GM19099 (cell line): ENCODE data around the gene FRMD4A.

Experiments
- POLR2A ChIP-seq: IDR thresholded peaks from 3 replicates; pipeline ENCODE4 v1.6.1; 2011; ENCODE audit warnings: low read depth; ENCODE audit not compliant: insufficient read length; ENCODE audit errors: extremely low read depth

The FRMD4A gene

DNA sequence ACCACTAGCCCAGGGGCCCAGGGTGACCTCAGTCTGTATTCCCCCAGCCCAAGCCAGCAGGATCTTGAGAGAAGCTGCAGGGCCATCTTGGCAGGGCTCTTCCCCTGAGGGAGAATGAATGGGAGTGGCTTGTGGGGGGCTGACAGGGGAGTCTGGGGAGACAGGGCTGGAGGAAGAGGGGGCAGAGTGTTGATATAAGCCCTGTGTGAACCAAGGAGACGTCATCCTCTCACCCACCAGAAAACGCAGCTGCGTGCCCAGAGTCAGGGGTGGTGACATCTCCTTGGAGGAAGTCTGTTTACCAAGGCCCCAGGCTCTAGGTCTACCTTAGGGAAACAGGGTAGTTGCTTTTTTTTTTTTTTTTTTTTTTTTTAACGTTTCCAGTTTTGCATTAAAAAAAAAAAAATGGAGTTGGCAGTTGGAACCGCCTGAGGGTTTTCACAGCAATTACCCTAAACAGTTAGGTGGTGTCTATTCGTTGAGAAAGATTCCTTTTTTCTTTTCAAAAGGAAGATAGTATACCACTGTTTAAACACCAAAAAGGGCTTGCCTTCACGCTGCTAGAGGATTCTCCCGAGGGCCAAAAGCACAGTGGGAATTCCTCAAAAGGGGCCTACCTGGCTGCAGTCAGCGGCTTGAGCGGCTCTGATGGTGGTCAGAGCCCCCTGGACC, 630.1 kb downstream of the FRMD4A start:
- no peak for TF ChIP-seq POLR2A

DNA sequence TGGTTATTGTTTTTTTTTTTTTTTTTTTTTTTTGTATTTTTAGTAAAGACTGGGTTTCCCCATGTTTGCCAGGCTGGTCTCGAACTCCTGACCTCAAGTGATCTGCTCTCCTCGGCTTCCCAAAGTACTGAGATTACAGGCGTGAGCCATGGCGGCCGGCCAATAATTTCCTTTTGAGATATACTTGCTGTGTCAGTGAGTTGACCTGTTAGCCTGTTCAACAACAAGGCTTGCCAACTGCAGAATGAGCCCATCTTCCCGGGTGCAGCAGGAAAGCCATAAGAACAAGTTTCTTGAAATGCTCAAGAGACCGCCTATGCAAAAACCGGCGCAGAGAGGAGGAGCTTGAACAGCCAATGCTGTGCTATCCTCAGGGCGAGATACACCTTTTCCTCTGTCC, 631.5 kb downstream of the FRMD4A start:
- no peak for TF ChIP-seq POLR2A

DNA sequence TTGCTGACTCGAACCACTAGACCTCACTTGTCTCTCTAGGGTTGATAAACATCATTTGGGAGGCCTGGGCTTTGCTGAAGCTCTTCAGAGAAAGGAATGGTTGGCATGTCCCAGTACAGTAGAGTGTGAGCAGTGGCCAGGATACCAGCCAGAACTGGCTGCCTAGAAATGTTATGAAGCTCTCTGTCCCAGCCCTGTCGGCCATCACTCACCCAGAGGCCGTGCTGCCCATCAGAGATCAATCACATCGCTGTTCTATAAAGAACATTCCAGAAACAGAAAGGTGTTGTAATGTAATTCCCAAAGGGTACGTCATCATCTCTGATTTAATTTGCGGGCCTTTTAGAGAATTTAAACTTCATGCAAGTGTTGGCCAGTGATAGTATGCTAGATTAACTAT, 632.5 kb downstream of the FRMD4A start:
- TF ChIP-seq POLR2A, result no peak

DNA sequence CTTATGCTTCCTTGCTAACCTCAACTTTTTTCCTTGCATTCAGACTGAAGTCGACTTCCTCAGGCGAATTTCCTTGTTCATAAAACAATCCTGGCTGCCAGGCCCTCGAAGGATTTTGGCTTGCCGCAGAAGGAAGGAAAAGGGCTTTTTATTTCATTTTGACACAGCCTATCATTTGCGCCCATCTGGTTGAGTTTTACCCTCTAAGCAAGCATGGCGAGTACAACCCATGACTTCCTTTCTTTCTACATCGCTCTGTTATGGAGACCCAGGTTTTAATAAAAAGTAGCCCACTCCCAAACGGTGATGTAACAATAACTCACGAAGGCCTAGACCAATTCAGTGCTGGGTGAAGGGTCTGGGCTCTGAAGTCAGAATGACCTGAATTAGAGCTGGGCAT, 634.7 kb downstream of the FRMD4A start:
- no peak for TF ChIP-seq POLR2A

DNA sequence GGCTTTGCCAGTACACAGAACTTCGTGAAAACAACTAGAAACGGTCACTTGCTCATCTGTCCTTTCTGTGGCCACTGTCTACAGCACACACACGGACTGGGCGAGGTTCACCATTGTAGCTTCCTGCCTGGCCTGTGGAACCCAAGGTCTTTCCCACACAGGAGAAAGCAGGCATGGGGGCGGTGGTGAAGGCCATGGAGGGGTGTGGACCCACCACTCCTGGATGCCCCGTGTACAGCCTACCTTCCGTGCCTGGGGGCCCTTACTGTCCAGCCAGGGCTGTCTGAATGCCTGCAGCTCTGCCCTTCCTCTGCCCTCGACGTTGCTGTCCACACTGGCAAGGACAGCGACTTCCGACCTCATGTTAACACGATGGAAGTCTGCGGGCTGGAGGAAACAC, 635.1 kb downstream of the FRMD4A start:
- no peak for TF ChIP-seq POLR2A

DNA sequence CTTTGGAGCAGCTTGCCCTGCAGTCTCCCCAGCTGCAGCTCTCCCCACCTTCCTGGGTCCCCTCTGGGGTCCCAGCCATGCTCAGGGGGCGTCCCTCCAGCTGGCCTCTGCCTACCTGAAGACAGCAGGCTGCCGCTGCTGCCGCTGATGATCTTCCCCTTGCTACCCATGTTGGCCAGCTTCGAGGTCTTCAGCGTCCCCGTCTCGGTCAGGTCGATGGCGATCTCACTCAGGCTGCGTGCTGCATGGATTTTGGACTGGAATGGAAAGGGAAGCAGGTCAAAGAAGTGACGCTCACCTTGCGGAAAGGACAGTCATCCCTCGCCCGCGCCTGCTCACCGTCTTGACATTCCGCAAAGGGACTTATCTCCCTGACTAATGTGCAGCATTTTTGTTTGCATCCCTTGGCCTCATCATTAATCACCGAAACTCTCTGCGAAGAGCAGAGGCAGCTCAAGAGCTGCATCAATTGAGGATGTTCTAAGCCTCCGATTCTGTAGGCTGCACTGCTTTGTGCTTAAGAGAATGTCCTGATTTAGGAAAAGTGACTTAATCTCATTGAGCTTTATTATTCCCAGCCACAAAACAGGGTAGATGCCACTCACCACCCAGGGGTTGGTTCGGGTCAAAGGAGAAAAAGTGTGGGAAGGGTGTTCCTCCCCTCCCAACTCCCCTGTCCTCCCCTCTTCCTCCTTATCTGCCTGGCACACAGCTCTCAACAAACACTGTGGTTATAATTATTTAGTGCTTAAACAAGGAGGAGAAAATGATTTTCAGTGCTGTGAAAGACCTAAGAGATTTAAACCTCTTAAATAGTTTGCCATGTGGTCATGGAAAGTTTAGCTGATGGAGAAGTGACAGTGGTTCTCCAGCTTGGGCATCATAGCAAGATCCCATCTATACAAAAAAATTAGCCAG, 636.7 kb downstream of the FRMD4A start:
- no peak for TF ChIP-seq POLR2A

DNA sequence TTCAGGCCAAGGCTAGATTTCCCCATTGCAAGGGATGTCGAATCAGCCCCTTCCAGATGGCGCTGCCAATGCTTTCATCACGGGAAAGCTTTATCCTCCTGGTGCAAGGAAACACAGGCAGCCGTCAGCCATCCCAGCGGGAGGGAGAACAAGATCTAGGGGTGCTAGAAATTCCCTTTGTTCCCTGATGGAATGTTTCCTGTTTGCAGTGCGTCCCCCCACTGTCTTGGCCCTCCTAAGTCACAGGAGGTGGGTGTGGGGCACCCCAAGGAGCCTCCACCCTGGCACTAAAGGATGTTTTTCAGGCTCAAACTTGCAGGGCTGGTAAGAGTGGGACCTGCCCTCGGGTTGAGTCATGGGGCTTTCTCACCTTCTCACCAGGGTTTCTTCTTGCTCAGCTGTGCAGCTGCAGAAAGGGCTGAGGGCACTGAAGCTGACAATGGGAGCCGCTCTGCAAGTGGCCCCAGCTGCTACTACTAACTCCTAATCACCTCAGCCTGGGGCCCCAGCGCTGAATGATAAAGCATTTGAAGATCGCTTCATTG, 640.4 kb downstream of the FRMD4A start:
- no peak for TF ChIP-seq POLR2A

DNA sequence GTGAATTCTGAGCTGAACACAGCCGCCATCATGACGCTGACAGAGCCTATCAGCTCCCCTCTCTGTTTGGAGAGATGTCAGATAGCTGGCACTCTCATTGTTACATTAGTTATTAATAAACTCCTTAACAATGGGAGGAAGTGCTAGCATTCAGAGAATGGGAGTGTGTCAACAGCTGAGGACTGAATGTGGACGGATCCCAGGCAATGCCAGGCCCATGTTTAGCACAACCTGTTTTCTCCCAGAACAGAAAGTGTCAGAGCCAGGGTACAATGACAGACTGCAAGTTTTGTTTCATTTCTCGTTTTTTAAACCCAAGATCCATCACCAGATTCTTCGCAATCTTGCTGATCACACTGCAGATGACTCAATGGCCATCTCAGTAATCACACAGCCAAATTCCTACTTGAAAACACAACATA, 644.4 kb downstream of the FRMD4A start:
- no peak for TF ChIP-seq POLR2A

DNA sequence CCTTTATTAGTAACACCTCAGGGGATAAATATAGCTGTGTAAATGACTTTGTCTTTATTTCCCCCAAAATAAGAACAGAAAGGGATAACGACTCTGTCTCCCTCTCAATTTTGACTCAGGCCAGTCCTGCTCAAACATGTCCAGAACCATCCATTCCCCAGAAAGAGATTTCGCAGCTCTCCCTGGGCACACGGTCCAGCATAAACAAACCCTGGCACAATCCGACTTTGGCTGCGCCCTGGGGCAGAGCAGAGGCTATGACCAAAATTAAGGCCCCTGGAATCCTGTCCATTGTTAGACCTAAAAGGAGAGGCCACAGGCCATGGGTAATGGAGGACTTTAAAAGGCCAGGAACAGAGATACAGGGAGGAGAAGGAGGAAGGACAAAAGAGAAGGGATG, 644.8 kb downstream of the FRMD4A start:
- no peak for TF ChIP-seq POLR2A

DNA sequence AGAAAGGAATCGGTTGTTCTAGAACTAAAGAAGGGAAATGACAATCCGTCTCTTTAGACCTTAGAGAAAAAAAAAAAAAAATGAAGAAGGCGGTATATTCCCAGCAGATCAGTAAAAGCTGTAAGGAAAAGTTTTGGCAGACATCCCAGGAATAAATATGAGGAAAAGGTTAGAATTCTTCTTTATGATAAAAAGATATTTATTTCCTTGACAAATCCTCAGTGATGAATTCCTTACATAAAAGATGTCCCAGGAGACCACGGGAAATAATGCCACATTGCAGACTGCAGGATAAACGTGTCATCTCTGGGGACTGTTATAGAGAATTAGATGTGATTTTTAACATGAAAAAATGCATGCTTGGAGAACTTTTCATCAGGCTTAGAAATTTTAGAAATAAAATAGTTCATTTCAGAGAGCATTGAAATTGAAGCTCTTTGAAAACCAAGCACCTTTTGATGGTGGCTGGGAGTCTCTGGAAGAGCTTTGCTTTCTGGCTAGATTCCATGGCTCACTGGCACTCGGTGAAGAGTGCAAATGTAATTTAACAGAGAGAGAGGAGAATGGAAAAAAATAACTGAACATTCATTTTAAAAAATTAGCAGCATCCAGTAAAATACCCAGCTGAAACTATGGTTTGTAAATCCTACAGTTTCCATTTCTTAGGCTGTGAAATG, 645.8 kb downstream of the FRMD4A start:
- TF ChIP-seq POLR2A, result no peak

DNA sequence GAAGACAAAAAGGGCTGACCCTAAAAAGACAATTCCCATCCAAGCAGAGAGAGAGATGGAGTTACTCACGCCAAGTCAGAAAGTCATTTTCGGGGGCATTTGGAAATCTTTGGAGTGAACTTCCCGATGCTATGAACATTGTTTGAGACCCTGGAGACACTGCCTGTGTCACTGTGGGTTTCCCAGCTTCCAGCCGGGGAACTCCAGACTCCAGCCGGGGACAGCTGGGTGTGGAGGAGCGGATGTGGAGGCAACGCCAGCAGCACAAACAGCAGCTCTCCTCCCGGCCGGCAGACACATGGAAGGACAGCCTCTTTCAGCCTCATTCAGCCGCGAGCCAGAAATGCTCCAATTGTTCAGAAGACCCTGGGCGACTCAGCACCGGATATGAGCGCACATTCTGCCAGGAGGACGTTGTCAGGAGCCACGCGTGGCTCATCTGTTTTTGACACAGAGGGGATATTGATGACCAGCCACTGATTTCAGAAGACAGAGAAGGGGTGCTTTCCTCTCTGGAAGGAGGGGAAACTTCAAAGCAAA, 646.4 kb downstream of the FRMD4A start:
- TF ChIP-seq POLR2A, result no peak

DNA sequence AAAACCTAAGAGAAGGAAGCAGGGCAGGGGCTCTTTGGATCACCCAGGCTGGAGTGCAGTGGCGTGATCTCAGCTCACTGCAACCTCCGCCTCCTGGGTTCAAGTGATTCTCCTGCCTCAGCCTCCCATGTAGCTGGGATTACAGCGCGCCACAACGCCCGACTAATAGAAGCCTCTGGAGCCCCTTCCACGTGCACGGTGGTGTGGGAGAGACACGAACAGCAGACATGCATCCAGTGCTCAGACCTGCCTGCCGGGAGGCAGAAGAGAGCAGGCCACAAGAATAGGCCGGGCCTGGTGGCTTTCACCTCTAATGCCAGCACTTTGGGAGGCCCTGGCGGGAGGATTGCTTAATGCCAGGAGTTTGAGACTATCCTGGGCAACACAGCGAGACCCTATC, 647.7 kb downstream of the FRMD4A start:
- TF ChIP-seq POLR2A, result no peak

DNA sequence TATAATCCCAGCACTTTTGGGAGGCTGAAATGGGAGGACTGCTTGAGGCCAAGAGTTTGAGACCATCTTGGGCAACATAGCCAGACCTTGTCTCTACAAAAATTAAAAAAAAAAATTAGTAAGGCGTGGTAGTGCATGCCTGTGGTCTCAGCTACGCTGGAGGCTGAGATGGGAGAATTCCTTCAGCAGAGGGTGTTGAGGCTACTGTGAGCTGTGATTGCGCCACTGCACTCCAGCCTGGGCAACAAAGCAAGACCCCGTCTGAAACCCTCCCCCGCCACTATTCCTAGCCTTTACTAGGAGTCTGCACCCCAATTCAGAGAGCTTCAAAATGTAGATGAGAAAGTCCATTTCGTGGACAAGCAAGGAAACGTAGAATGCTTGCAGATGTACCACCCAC, 648.8 kb downstream of the FRMD4A start:
- no peak for TF ChIP-seq POLR2A

DNA sequence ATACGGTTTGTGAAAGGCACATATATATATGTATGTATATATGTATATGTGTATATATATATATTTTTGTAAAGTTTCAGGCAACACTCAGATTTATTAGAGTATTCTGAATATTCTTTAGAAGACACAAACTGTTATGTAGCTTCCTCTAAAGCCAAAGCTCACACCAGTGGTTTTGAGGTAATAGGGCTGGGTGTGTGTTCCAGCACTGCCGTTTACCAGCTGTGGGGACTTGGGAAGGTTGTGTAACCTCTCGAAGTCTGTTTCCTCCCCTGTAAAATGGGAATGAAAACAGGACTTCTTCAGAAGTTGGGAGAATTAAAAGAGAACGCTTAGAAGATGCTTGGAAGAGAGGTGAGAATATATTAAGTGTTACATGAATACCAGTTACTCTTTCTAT, 649.2 kb downstream of the FRMD4A start:
- TF ChIP-seq POLR2A, result no peak

DNA sequence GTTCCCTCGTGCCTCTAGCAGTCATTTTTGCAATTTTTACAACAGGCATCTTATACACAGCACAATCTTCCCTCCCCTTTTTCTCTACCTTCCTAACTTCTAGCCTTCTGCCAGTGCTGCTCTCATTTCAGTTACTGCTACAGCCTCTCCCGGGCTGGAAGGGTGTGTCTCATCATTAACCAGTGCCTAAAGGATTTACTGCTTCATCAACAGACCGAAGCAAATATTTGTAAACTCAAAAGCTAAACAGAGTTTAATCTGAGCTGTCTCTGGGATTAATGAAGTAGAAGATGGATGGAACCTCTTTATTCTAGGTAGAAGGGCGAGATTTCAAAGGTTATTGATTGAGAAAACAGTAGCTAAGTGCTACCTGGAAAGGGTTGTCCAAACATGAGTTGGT, 649.6 kb downstream of the FRMD4A start:
- TF ChIP-seq POLR2A, result no peak

DNA sequence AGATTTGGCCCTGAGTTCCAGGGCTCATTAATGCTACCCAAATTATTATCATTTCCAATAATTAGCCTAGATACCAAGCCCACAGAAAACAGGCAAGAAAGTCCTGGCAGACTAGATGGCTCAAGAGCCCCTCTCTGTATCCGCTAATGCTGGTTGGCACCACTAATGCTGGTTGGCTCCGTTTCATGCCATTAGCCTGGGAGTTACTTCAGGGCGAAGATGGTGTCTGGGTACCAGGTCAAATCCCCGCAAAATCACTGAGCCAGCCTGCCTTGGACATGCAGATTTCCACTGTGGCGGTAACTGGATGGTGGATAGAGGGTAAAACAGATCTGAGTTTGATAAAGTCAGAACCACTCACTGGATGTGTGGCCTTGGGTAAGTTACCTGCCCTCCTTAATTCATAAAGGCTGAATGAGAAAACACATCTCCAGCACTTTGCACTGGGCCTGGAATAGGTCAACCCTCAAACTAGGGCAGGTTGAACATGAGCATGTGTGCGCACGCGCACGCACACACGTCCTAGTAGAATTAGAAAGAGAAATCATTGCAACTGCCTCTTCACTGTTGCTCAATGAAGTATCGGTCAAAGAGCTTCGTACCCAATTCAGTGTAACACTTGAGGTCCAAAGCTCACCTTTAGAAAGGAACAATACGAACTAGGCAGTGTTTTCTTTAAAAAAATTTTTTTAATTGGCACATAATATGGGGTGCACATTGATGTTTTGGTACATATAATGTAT, 652.5 kb downstream of the FRMD4A start:
- TF ChIP-seq POLR2A, result no peak
